K562 (cell line): ENCODE measurements around the gene FASN. TPM values are rescaled to one million over a fixed set of nuclear protein-coding genes. Genes with fewer than 3 reads are reported as not detected.

Experiments used
- EHMT2 ChIP-seq: fragments of 450-650 bp; IDR thresholded peaks from 2 replicates; pipeline ENCODE4 v1.6.1; 2018; ENCODE audit warnings: antibody characterized with exemption
- FOS ChIP-seq: IDR thresholded peaks from 3 replicates; pipeline ENCODE4 v1.6.1; 2011; ENCODE audit not compliant: insufficient read length; ENCODE audit errors: extremely low read depth
- FOXA3 ChIP-seq, 2 experiments: fragments of 450-650 bp in 1 of 2; sonication (generic) in 1 of 2; formaldehyde crosslinking; IDR thresholded peaks in 1 of 2; conservative IDR thresholded peaks in 1 of 2; 2 replicates each; pipeline versions ENCODE4 v1.4.0 to v1.8.0; 2020 to 2022; ENCODE audit warnings: mild to moderate bottlenecking in 2 of 2, missing genetic modification reagents in 1 of 2
- FOXJ3 ChIP-seq: sonication (generic); formaldehyde crosslinking; IDR thresholded peaks from 2 replicates; pipeline ENCODE4 v1.4.0; 2020; ENCODE audit warnings: mild to moderate bottlenecking, missing genetic modification reagents
- HLTF ChIP-seq: fragments of 450-650 bp; IDR thresholded peaks from 2 replicates; pipeline ENCODE4 v1.6.1; 2016
- HMG20A ChIP-seq: fragments of 450-650 bp; formaldehyde crosslinking; conservative IDR thresholded peaks from 2 replicates; pipeline ENCODE4 v1.4.0; 2020; ENCODE audit warnings: mild to moderate bottlenecking, mixed read lengths
- HNRNPH1 ChIP-seq: fragments of 200-400 bp; formaldehyde crosslinking; optimal IDR thresholded peaks from 2 replicates; pipeline ENCODE3; 2017; ENCODE audit warnings: low read depth, mild to moderate bottlenecking, low read length, moderate library complexity
- MYC ChIP-seq, 2 experiments: fragments of 250-450 bp in 1 of 2; sonication (Bioruptor Pico) in 1 of 2; IDR thresholded peaks; 2 replicates each; pipeline versions ENCODE4 v1.5.1 to v1.6.1; 2012 to 2021; ENCODE audit warnings: low read depth in 2 of 2, borderline replicate concordance in 1 of 2, improper control_type of control experiment in 1 of 2, low read length in 1 of 2, mild to moderate bottlenecking in 1 of 2, moderate library complexity in 1 of 2
- MYNN ChIP-seq, 2 experiments: sonication (generic); formaldehyde crosslinking in 1 of 2; IDR thresholded peaks; 2 replicates each; pipeline versions ENCODE4 v1.5.0 to v1.6.1; 2016 to 2020; ENCODE audit warnings: antibody characterized with exemption in 1 of 2, missing genetic modification reagents in 1 of 2
- POU5F1 ChIP-seq: fragments of 150-350 bp; IDR thresholded peaks from 2 replicates; pipeline ENCODE4 v1.6.1; 2014; ENCODE audit warnings: borderline replicate concordance, low read length, low read depth, mild to moderate bottlenecking; ENCODE audit not compliant: partially characterized antibody
- RAD51 ChIP-seq: fragments of 450-650 bp; IDR thresholded peaks from 2 replicates; pipeline ENCODE4 v1.7.1; 2016; ENCODE audit warnings: low read depth, mild to moderate bottlenecking, borderline replicate concordance
- SIX5 ChIP-seq, 2 experiments: IDR thresholded peaks; 2 replicates each; pipeline ENCODE4 v1.6.1; 2011; ENCODE audit warnings: low read length in 2 of 2, borderline replicate concordance in 1 of 2, low read depth in 1 of 2, mild to moderate bottlenecking in 1 of 2, moderate library complexity in 1 of 2; ENCODE audit not compliant: insufficient read depth in 1 of 2
- SMARCA4 ChIP-seq: fragments of 450-650 bp; IDR thresholded peaks from 2 replicates; pipeline ENCODE4 v1.6.1; 2016
- SMARCC2 ChIP-seq: fragments of 450-650 bp; IDR thresholded peaks from 2 replicates; pipeline ENCODE4 v1.6.1; 2017; ENCODE audit warnings: antibody characterized with exemption, moderate library complexity, mild to moderate bottlenecking, low read depth
- SNIP1 ChIP-seq: fragments of 450-650 bp; IDR thresholded peaks from 2 replicates; pipeline ENCODE4 v1.7.1; 2017; ENCODE audit warnings: low read depth, mild to moderate bottlenecking
- SRSF9 ChIP-seq: fragments of 200-400 bp; formaldehyde crosslinking; IDR thresholded peaks from 2 replicates; pipeline ENCODE4 v1.6.1; 2017; ENCODE audit warnings: low read depth, low read length, borderline replicate concordance
- SUPT5H ChIP-seq: fragments of 450-650 bp; IDR thresholded peaks from 2 replicates; pipeline ENCODE4 v1.6.1; 2016
- TCF7 ChIP-seq: sonication (generic); IDR thresholded peaks from 2 replicates; pipeline ENCODE4 v1.6.1; 2016; ENCODE audit warnings: antibody characterized with exemption, borderline replicate concordance
- ZEB2 ChIP-seq: fragments of 450-650 bp; IDR thresholded peaks from 2 replicates; pipeline ENCODE4 v1.6.1; 2016
- ZFP36 ChIP-seq: fragments of 150-350 bp; IDR thresholded peaks from 2 replicates; pipeline ENCODE4 v1.6.1; 2018; ENCODE audit warnings: low read length, low read depth; ENCODE audit not compliant: partially characterized antibody
- ZKSCAN3 ChIP-seq: fragments of 250-450 bp; sonication (Bioruptor Pico); IDR thresholded peaks from 2 replicates; pipeline ENCODE4 v1.4.0; 2020
- polyA plus RNA-seq, 8 experiments: library from polyadenylated mRNA; depleted of rRNA in 4 of 8; stranded (reverse) in 5 of 8; unstranded in 3 of 8; fragments of >200 nt; fragmentation: Nextera tagmentation in 2 of 8; fragmentation: Illumina TruSeq in 1 of 8; extraction: Ambion mirVana in 2 of 8; extraction: Trizol in 1 of 8; gene quantifications; 2 replicates each; pipeline versions ENCODE4 v1.2.1 to v1.2.3, GENCODE V29; 2011 to 2014; ENCODE audit warnings: inconsistent platforms in 1 of 8, missing spikeins in 1 of 8
- total RNA-seq, 7 experiments: library from RNA; depleted of rRNA in 6 of 7; stranded (reverse); fragments of >200 nt in 6 of 7; fragmentation: Illumina TruSeq in 2 of 7; extraction: Trizol in 2 of 7; gene quantifications; 2 replicates each; pipeline versions ENCODE4 v1.2.1 to v1.2.3, GENCODE V29; 2011 to 2021; ENCODE audit warnings: low replicate concordance in 1 of 7
- TF ChIP-seq, protein P1 (sequence below): sonication (generic); formaldehyde crosslinking; IDR thresholded peaks from 2 replicates; pipeline ENCODE4 v1.9.0; 2022; ENCODE audit warnings: mild to moderate bottlenecking, missing genetic modification reagents
- TF ChIP-seq, protein P2 (sequence below): fragments of 450-650 bp; formaldehyde crosslinking; IDR thresholded peaks from 2 replicates; pipeline ENCODE4 v1.4.0; 2022; ENCODE audit warnings: missing genetic modification characterization
- TF ChIP-seq, protein P3 (sequence below): sonication (generic); formaldehyde crosslinking; IDR thresholded peaks from 2 replicates; pipeline ENCODE4 v1.8.0; 2022; ENCODE audit warnings: mild to moderate bottlenecking, missing genetic modification reagents

The FASN gene
- total and polyA plus RNA-seq, 9 of the 15 experiments (the other 6 are each of a cell fraction or from before 2014, with no cell fraction given) = 0.15 to 663 (median 49.9) TPM

DNA sequence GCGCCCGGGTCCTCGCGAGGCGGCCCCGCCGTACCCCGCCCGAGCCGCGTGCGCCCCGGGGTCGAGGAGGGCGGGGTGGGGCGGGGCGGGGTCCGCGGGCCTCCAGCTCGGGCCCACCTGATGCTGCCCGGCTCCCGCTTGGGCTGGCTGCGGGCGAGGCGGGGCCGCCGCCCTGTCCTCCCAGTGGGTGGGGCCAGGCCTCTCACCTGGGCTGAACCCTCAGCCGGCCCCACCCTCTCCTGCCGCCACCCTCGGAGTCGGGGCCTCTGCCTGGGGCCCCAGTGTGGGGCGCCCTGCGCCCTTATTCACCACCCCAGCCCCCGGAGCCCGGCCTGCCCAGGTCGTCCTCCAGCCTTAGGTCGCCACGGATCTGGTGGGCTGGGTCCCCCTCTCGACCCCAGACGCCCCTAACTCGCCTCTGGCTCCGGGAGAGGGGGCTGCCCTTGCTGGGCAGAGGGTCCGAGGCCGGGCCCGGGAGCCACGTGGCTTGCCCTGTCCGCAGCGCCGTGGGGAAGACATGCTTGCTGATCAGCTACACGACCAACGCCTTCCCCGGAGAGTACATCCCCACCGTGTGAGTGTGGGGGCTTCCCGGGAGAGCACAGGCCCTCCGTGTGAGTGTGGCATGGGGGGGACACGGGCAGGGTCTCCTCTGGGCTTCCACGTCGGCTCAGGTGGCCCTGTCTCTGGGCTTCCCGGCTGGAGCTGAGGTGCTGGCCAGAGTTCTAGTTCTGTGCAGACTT is 66.0 kb downstream of the FASN start (continued):
- TF ChIP-seq SIX5 (IDR thresholded peaks at IDR 0.05; ENCODE audit: borderline replicate concordance in 1 of 2, insufficient read depth in 1 of 2, low read depth in 1 of 2, low read length in 2 of 2) = no peak
- TF ChIP-seq SNIP1 = no peak
- TF ChIP-seq FOXJ3 (CRISPR knock-in tag) = no peak
- TF ChIP-seq EHMT2 = no peak
- TF ChIP-seq ZFP36 = no peak
- no peak for TF ChIP-seq TCF7
- TF ChIP-seq, protein P1, sequence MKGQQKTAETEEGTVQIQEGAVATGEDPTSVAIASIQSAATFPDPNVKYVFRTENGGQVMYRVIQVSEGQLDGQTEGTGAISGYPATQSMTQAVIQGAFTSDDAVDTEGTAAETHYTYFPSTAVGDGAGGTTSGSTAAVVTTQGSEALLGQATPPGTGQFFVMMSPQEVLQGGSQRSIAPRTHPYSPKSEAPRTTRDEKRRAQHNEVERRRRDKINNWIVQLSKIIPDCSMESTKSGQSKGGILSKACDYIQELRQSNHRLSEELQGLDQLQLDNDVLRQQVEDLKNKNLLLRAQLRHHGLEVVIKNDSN (CRISPR knock-in tag) = peak; percentile 36; the same call in 1 of the 2 replicates
- TF ChIP-seq ZEB2 = no peak
- 0 out of 2 replicates have a peak, but pooled peaks have one; percentile 36 for TF ChIP-seq SMARCC2
- 0 out of 2 replicates have a peak, but pooled peaks have one; percentile 39 for TF ChIP-seq MYNN (IDR thresholded peaks at IDR 0.05)
- TF ChIP-seq MYNN (CRISPR knock-in tag; IDR thresholded peaks at IDR 0.05) = no peak
- no peak for TF ChIP-seq ZKSCAN3 (CRISPR knock-in tag)
- TF ChIP-seq, protein P2, sequence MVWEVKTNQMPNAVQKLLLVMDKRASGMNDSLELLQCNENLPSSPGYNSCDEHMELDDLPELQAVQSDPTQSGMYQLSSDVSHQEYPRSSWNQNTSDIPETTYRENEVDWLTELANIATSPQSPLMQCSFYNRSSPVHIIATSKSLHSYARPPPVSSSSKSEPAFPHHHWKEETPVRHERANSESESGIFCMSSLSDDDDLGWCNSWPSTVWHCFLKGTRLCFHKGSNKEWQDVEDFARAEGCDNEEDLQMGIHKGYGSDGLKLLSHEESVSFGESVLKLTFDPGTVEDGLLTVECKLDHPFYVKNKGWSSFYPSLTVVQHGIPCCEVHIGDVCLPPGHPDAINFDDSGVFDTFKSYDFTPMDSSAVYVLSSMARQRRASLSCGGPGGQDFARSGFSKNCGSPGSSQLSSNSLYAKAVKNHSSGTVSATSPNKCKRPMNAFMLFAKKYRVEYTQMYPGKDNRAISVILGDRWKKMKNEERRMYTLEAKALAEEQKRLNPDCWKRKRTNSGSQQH (CRISPR knock-in tag) = no peak
- TF ChIP-seq, protein P3, sequence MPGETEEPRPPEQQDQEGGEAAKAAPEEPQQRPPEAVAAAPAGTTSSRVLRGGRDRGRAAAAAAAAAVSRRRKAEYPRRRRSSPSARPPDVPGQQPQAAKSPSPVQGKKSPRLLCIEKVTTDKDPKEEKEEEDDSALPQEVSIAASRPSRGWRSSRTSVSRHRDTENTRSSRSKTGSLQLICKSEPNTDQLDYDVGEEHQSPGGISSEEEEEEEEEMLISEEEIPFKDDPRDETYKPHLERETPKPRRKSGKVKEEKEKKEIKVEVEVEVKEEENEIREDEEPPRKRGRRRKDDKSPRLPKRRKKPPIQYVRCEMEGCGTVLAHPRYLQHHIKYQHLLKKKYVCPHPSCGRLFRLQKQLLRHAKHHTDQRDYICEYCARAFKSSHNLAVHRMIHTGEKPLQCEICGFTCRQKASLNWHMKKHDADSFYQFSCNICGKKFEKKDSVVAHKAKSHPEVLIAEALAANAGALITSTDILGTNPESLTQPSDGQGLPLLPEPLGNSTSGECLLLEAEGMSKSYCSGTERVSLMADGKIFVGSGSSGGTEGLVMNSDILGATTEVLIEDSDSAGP = no peak
- TF ChIP-seq SUPT5H = peak; percentile 73
- TF ChIP-seq HMG20A = no peak
- TF ChIP-seq SMARCA4 = 0 out of 2 replicates have a peak, but pooled peaks have one; percentile 18
- no peak for TF ChIP-seq FOS
- TF ChIP-seq MYC (IDR thresholded peaks at IDR 0.05; ENCODE audit: low read depth, low read length) = peak; percentile 71
- peak; percentile 78; the same call in 1 of the 2 replicates for TF ChIP-seq MYC (CRISPR knock-in tag; IDR thresholded peaks at IDR 0.05; ENCODE audit: borderline replicate concordance, low read depth)
- TF ChIP-seq HNRNPH1 = no peak
- TF ChIP-seq SRSF9 = no peak
- peak; percentile 36; the same call in 1 of the 2 replicates for TF ChIP-seq RAD51
- 0 out of 2 replicates have a peak, but pooled peaks have one; percentile 27 for TF ChIP-seq HLTF
- no peak for TF ChIP-seq POU5F1
- no peak for TF ChIP-seq FOXA3 (CRISPR knock-in tag; conservative IDR thresholded peaks at IDR 0.05 in 1 of 2, IDR thresholded peaks at IDR 0.05 in 1 of 2)
